GM19239 (cell line): ENCODE data around the gene ARID2.

Experiments used
- DNase-seq: peaks from one replicate; pipeline ENCODE4 v3.0.0; 2011; ENCODE audit warnings: low spot score; ENCODE audit not compliant: insufficient read length
- FAIRE-seq: peaks from 2 replicates; lab custom pipeline; 2011; peaks lifted over from hg19 to GRCh38; lab: Jason Lieb, UNC

The ARID2 gene, protein sequence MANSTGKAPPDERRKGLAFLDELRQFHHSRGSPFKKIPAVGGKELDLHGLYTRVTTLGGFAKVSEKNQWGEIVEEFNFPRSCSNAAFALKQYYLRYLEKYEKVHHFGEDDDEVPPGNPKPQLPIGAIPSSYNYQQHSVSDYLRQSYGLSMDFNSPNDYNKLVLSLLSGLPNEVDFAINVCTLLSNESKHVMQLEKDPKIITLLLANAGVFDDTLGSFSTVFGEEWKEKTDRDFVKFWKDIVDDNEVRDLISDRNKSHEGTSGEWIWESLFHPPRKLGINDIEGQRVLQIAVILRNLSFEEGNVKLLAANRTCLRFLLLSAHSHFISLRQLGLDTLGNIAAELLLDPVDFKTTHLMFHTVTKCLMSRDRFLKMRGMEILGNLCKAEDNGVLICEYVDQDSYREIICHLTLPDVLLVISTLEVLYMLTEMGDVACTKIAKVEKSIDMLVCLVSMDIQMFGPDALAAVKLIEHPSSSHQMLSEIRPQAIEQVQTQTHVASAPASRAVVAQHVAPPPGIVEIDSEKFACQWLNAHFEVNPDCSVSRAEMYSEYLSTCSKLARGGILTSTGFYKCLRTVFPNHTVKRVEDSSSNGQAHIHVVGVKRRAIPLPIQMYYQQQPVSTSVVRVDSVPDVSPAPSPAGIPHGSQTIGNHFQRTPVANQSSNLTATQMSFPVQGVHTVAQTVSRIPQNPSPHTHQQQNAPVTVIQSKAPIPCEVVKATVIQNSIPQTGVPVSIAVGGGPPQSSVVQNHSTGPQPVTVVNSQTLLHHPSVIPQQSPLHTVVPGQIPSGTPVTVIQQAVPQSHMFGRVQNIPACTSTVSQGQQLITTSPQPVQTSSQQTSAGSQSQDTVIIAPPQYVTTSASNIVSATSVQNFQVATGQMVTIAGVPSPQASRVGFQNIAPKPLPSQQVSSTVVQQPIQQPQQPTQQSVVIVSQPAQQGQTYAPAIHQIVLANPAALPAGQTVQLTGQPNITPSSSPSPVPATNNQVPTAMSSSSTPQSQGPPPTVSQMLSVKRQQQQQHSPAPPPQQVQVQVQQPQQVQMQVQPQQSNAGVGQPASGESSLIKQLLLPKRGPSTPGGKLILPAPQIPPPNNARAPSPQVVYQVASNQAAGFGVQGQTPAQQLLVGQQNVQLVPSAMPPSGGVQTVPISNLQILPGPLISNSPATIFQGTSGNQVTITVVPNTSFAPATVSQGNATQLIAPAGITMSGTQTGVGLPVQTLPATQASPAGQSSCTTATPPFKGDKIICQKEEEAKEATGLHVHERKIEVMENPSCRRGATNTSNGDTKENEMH (N-terminal part only)

GRCh38 chr12:45729233-45730083 lies at the start of gene ARID2:
TSS of gene ARID2 (plus strand) at chr12:45729706. CDS start at chr12:45729837, 131 bp downstream.
- peak; percentile 18 for DNase-seq
- FAIRE-seq = peak; percentile 42

DNA sequence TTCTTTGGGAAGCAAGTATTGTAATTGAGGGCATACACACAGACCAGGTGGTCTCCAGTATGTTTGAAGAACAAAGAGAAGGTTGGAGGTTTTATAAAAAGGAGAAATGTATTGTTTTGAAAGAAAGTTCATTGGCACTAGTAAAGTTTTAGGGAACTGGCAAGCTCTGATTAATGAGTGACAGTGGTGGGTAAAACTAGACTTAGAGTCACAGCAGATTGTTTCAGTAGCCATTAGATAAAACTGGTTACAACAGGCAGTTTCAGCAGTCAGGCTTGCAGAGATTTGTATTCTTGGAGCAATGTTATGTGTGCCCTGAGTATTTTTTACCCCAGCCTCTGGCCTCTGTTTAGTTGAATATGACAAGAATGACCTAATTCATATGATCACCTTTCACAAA lies 49.1 kb upstream of the ARID2 start:
- DNase-seq (no peak), FAIRE-seq (no peak)

- no peak for FAIRE-seq
- DNase-seq = no peak
Observed at GRCh38 chr12:45681465-45681864, 48.0 kb upstream of the ARID2 start.

- peak; percentile 40 for FAIRE-seq
- no peak for DNase-seq
Observed at GRCh38 chr12:45685680-45686079, 43.8 kb upstream of the ARID2 start.

DNA sequence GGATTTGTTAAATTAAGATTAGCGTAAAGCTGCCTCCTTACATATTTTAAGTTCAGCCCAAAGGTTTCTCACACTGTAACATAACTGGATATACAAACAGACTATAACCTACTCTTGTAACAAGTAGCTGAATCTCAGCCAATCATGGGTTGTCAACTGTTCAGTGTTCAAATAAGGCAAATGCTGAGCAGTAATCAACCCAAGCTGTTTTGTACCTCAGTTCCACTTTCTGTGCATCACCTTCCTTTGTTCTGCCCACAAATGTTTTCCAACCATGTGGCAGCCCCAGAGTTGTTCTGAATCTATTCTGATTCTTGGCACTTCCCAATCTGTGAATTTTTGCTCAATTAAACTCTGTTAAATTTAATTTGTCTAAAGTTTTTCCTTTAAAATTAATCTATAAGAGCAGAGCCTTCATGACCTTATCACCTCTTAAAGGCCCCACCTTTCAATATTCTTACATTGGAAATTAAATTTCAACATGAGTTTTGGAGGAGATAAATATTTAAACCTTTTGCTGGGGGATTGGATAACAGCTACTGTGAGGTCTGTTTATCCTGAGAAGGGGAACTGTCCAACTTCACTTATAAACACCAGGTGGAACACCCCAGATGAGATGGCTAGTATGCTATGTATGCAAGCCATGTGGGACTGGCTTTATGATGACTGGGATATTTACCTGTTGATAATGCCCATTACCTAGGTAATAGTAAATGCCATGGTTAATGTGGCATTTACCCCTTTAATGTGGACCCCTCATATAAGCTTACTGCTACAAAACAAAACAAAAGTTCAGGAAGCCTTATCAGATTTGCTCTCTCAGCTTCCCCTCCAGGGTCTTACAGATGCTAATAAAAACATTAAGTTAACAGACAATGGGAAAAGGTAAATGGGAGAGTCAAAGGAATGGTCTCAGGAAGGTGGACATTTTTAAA lies 42.2 kb upstream of the ARID2 start:
- FAIRE-seq = no peak
- no peak for DNase-seq

DNA sequence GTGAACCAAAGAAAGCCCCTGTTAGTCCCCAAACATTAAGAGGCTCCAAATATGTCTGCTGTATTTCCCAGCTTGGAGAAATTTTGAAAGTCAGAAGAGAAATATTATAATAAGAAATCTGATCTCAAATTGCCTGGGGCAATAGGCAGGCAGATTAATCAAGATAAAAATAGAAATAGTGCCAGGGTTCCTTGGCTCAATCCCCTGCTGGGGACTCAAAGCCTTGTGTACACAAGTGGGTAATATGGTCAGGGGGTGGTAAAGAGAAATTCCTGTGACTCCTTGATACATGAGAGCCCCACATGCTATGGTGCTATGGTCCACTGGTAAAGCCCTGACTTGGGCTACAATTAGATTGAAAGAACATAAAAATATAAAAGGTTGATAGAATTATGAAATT lies 41.3 kb upstream of the ARID2 start:
- DNase-seq = no peak
- FAIRE-seq = no peak

- DNase-seq (no peak), FAIRE-seq (no peak)
Observed at GRCh38 chr12:45695035-45695434, 34.5 kb upstream of the ARID2 start.

GRCh38 chr12:45695606-45696005 lies 33.9 kb upstream of the ARID2 start:
- FAIRE-seq = no peak
- no peak for DNase-seq

DNA sequence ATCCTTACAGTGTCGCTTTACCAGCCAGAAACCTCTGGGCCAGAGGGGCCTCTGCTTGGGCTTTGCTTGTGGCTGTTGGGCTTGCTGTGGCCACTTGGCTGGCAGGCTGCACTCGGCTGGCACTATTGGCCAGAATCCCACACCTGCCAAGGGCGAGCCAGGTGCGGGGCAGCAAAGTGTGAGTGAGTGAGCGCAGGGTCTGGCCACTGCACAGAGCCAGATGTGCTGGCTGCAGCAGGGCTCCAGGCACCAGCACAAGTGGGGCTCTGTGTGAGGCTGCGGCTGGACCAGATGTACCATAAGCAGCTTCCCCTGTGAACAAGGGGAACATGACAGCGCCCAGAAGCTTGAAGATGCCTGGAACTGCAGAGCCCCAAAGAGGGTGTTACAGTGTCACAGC lies 33.5 kb upstream of the ARID2 start:
- DNase-seq = no peak
- FAIRE-seq = no peak

DNA sequence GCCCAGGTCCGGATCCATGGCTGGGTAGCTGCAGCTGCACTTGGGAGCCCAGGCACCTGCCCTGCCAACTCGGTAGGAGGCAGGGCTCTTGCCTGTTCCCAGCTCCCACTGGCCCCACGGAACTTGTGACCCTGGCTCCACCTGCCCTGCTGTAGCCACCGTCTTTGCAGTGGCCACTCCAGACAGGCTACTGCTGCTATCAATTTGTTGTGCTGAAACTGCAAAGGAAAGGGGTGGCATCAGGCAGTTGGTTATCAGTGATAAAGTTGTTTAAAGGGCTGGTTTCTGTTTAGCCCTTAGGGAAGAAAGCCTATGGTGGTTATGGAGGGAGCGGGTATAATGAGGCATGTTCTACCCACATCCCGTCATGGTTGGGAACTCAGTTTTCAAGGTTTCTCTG lies 32.1 kb upstream of the ARID2 start:
- no peak for FAIRE-seq

DNA sequence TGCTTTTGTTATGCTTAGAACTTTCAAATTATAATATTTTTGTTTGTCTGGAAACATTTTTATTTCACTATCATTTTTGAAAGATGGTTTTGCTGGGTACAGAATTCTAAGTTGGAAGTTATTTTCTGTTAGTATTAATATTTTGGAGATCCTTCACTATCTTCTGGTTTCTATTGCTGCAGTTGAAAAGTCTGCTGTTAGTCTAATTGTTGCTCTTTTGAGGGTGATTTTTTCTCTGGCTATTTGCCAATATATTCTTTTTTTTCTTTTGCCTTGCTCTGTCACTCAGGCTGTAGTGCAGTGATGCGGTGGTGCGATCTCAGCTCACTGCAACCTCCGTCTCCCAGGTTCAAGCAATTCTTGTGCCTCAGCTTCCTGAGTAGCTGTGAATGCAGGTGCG lies 28.2 kb upstream of the ARID2 start:
- no peak for FAIRE-seq
- DNase-seq = no peak

More for the DNA sequence above, 32.1 kb upstream of the ARID2 start:
- DNase-seq = no peak

DNA sequence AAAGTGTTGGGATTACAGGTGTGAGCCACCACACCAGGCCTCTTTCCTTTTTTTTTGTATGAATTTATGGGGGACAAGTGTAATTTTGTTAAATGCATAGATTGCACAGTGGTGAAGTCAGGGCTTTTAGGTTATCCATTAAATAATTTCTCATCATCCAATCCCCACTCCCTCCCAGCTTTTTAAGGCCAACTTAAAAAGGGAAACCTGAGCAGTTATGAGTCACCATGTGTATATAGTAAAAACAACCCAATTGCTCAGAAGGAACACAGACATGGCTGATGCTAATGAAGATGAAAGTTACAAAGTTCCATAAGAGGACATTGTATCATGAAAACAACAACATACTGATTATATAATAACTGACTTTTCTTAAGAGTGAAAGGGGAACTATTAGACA lies 25.6 kb upstream of the ARID2 start:
- FAIRE-seq (no peak), DNase-seq (no peak)

DNA sequence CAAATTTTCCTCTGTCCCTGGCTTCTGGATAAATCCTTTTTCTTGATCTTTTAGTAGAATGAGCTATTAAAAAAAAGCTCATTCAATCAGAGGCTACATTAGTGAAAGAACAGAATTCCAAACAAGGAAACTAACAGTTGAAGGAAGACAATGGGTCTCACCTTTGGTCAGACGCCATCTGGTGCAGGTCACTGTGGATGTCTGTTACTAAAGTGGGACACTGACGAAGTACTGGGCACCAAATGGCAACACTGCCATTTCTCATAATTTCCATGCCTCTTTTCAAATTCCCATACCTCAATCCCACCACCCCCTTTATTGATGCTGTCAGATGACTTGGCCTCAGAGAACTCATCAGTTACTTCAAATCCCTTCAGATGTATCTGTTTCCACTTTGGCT lies 24.5 kb upstream of the ARID2 start:
- FAIRE-seq (no peak), DNase-seq (no peak)

DNA sequence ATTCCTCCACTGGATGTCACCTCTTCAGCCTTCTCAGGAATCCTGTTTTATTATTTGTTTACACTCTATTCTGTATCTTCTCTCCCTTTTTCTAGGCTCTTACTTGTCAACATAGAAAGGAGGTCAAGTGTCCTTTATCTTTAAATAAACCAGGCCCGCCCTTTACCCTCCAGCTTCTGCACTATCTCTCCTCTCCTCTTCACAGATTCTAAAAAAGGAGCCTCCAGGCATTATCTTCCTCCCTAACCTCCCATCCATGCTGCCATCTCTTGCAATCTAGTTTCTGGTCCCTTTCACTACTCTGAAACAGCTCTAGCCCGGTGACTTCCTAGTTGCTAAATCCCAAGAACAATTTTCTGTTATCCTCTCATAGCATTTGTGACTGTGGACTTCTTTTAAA lies 24.1 kb upstream of the ARID2 start:
- DNase-seq = no peak
- FAIRE-seq = no peak

GRCh38 chr12:45707241-45707857 lies 22.2 kb upstream of the ARID2 start:
- no peak for FAIRE-seq
- no peak for DNase-seq

DNA sequence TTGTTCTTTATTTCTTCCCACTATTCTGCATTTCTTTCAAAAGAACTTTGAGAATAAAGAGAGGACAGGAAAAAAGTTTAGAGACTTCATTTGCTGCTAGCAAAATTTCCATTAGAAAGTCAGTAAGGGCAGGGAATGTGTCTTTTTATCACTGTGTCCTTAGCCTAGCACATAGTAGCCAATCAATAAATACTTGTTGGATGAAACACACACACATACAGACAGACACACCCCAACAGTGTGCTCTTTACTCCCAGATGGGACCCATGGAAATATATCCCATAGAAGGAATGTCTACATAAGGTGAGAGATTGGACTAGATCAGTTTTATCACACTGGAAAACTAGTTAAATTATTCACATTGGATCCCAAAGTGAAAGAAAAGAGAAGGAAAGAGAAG lies 21.1 kb upstream of the ARID2 start:
- FAIRE-seq (no peak), DNase-seq (no peak)

DNA sequence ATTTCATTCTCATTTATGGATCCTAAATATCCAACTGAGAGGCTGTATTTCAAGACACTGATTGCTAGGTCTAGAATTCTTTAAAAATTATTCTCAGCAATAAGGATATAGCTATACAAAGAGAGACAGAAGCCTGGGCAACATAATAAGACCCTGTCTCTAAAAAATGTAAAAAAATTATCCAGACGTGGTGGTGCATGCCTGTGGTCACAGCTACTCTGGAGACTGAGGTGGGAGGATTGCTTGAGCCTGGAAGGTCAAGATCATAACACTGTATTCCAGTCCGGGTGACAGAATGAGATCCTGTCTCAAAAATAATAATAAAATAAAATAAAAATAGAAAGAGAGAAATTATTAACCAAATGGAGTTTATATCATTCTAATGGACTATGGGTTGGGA lies 20.6 kb upstream of the ARID2 start:
- FAIRE-seq (no peak), DNase-seq (no peak)

GRCh38 chr12:45712319-45712718 lies 17.2 kb upstream of the ARID2 start:
- FAIRE-seq (no peak), DNase-seq (no peak)
